ENCODE results near the gene RIGI.

Gene RIGI

GRCh38 chr9:32570262-32570661 is 44.3 kb upstream of the RIGI start:
- no peak for TF ChIP-seq CTCF (IDR thresholded peaks at IDR 0.05)

GRCh38 chr9:32566770-32567169 is 40.8 kb upstream of the RIGI start:
- peaks cover 6 to 11% of the 10 kb centered on the region in 2 experiments for H3K4me1 ChIP-seq (ENCODE audit: control insufficient read depth in 1 of 2, insufficient read depth in 1 of 2, low read depth in 1 of 2, low read length in 1 of 2)
- no peak for TF ChIP-seq CTCF (IDR thresholded peaks at IDR 0.05)
- no peaks in the 10 kb centered on the region for H3K27me3 ChIP-seq
- H3K27ac ChIP-seq, result no peak overlapping the region
- no peak overlapping the region for H3K4me3 ChIP-seq (ENCODE audit: low read depth in 1 of 2, low read length in 1 of 2)
- no peaks in the 10 kb centered on the region for H3K9me3 ChIP-seq
- H3K36me3 ChIP-seq, result peaks cover 35% of the 10 kb centered on the region

More at GRCh38 chr9:32570262-32570661, 44.3 kb upstream of the RIGI start:
- peaks cover 26% of the 10 kb centered on the region for H3K36me3 ChIP-seq
- H3K27ac ChIP-seq, result peak overlapping the region; percentile 18
- H3K9me3 ChIP-seq, result no peaks in the 10 kb centered on the region
- H3K4me1 ChIP-seq (ENCODE audit: control insufficient read depth in 1 of 2, insufficient read depth in 1 of 2, low read depth in 1 of 2, low read length in 1 of 2), result peaks cover 24 to 25% of the 10 kb centered on the region in 2 experiments
- no peaks in the 10 kb centered on the region for H3K27me3 ChIP-seq
- H3K4me3 ChIP-seq (ENCODE audit: low read depth in 1 of 2, low read length in 1 of 2), result no peak overlapping the region

- peak overlapping the region; percentile 10 for H3K27ac ChIP-seq
- no peak overlapping the region for H3K4me3 ChIP-seq (ENCODE audit: low read depth in 1 of 2, low read length in 1 of 2)
- H3K9me3 ChIP-seq, result no peaks in the 10 kb centered on the region
- peaks cover 0 to 3% of the 10 kb centered on the region in 2 experiments for H3K4me1 ChIP-seq (ENCODE audit: control insufficient read depth in 1 of 2, insufficient read depth in 1 of 2, low read depth in 1 of 2, low read length in 1 of 2)
- no peaks in the 10 kb centered on the region for H3K27me3 ChIP-seq
- TF ChIP-seq CTCF (IDR thresholded peaks at IDR 0.05), result no peak
- H3K36me3 ChIP-seq, result peaks cover 35% of the 10 kb centered on the region
Measured at GRCh38 chr9:32565967-32566366, 40.0 kb upstream of the RIGI start.

DNA sequence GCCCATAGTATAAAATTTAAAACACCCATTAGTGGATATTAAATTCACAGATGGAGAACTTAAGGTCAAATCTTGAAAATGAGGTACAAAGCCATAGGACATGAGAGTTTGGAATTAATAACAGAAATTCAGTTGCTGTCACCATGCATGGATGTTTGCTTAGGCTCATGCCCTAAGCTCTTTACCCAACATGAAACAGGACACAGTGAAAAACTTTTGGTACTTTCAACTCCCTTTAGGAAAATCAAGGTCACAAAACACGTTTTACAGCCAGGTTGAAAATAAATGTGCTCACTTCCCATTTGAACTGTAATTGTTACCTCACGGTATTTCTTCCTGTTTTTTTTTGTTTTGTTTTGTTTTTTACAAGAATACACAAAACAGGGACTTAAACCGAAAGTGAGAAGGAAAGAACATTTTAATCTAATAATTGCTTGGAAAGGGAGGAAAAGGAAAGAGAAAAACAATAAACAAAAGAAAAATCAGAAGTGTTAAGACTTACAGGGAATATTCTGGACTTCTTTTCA is 32.5 kb upstream of the RIGI start:
- H3K4me1 ChIP-seq (ENCODE audit: control insufficient read depth in 1 of 2, insufficient read depth in 1 of 2, low read depth in 1 of 2, low read length in 1 of 2), result peaks cover 50 to 56% of the 10 kb centered on the region in 2 experiments

DNA sequence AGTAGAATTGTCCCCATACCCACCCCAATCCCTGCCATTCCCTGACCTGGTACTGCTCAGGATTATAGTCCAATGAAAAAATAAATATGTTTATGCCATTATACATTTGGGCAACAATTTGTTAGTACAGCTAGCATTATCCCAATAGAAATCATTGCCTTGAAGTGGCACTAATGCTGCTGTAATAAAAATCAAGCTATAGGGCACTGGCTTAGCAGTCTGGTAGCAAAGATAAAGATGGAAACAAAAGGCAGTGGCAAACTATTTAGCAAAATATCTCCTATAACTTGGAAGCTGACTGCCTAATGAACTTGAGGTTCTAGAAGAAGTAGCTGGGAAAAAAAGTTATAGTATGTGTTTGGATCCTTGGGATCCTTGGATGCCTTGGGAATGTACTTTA is 28.6 kb upstream of the RIGI start:
- no peak overlapping the region for H3K4me3 ChIP-seq (ENCODE audit: low read depth in 1 of 2, low read length in 1 of 2)
- H3K9me3 ChIP-seq, result no peaks in the 10 kb centered on the region
- H3K27ac ChIP-seq, result peak overlapping the region; percentile 97
- H3K4me1 ChIP-seq (ENCODE audit: control insufficient read depth in 1 of 2, insufficient read depth in 1 of 2, low read depth in 1 of 2, low read length in 1 of 2), result peaks cover 67 to 74% of the 10 kb centered on the region in 2 experiments
- no peaks in the 10 kb centered on the region for H3K27me3 ChIP-seq
- no peaks in the 10 kb centered on the region for H3K36me3 ChIP-seq
- TF ChIP-seq CTCF (IDR thresholded peaks at IDR 0.05), result no peak

More for the DNA sequence above, 32.5 kb upstream of the RIGI start:
- Histone ChIP-seq H3K9me3 (no peaks in the 10 kb centered on the region), H3K27ac (peak overlapping the region; percentile 97), H3K4me3 (ENCODE audit: low read depth in 1 of 2, low read length in 1 of 2) (peak overlapping the region; percentile 34 to 45), H3K27me3 (no peaks in the 10 kb centered on the region), H3K36me3 (no peaks in the 10 kb centered on the region)
- TF ChIP-seq CTCF (IDR thresholded peaks at IDR 0.05), result peak; percentile 25
